Endothelial cell (in vitro differentiated cells): ENCODE results near the gene LHFPL3. TPM values are rescaled to one million over a fixed set of nuclear protein-coding genes. Genes with fewer than 3 reads are reported as not detected.

Experiments used
- DNase-seq: peaks from one replicate; pipeline ENCODE4 v3.0.0; 2021; ENCODE audit warnings: low spot score
- H3K27ac Mint-ChIP-seq: one replicate; pipeline ENCODE4 v1.8.0; 2021; ENCODE audit warnings: mixed read lengths, inconsistent platforms; ENCODE audit not compliant: unreplicated experiment
- H3K27me3 Mint-ChIP-seq: one replicate; pipeline ENCODE4 v1.8.0; 2021; ENCODE audit warnings: mild to moderate bottlenecking, moderate library complexity, mixed read lengths, inconsistent platforms; ENCODE audit not compliant: unreplicated experiment
- H3K36me3 Mint-ChIP-seq: one replicate; pipeline ENCODE4 v1.8.0; 2021; ENCODE audit warnings: mild to moderate bottlenecking, low read depth, mixed read lengths, inconsistent platforms; ENCODE audit not compliant: unreplicated experiment
- H3K4me1 Mint-ChIP-seq: one replicate; pipeline ENCODE4 v1.8.0; 2021; ENCODE audit warnings: mild to moderate bottlenecking, mixed read lengths, inconsistent platforms; ENCODE audit not compliant: unreplicated experiment
- H3K4me3 Mint-ChIP-seq: one replicate; pipeline ENCODE4 v1.8.0; 2021; ENCODE audit warnings: mild to moderate bottlenecking, mixed read lengths, inconsistent platforms; ENCODE audit not compliant: unreplicated experiment
- H3K9me3 Mint-ChIP-seq: one replicate; pipeline ENCODE4 v1.8.0; 2021; ENCODE audit warnings: mixed read lengths, inconsistent platforms; ENCODE audit not compliant: unreplicated experiment
- CTCF ChIP-seq: fragments of 200-600 bp; sonication (generic); IDR thresholded peaks from one replicate; pipeline ENCODE4 v1.5.0; 2021; ENCODE audit warnings: antibody characterized with exemption; ENCODE audit not compliant: unreplicated experiment
- total RNA-seq: library from RNA; stranded (reverse); fragmentation: NEBNext Ultra II Directional; extraction: Animal tissue kit (Norgen Biotek cat#: 25700); gene quantifications from one replicate; pipeline ENCODE4 v1.2.1, GENCODE V29; 2021; ENCODE audit not compliant: unreplicated experiment

The LHFPL3 gene
- total RNA-seq, 1 donor from 2014 or later: not detected

GRCh38 chr7:104410742-104411141 lies 82.3 kb downstream of the LHFPL3 start:
- TF ChIP-seq CTCF: no peak
- H3K27ac Mint-ChIP-seq: no peak overlapping the region
- H3K9me3 Mint-ChIP-seq: no peaks in the 10 kb centered on the region
- no peaks in the 10 kb centered on the region for H3K36me3 Mint-ChIP-seq
- no peak for DNase-seq
- no peak overlapping the region for H3K4me3 Mint-ChIP-seq
- no peaks in the 10 kb centered on the region for H3K27me3 Mint-ChIP-seq
- H3K4me1 Mint-ChIP-seq: no peaks in the 10 kb centered on the region

- Mint-ChIP-seq H3K27me3 (no peaks in the 10 kb centered on the region), H3K4me1 (no peaks in the 10 kb centered on the region), H3K9me3 (no peaks in the 10 kb centered on the region), H3K27ac (no peak overlapping the region), H3K4me3 (no peak overlapping the region), H3K36me3 (no peaks in the 10 kb centered on the region)
- DNase-seq: no peak
- no peak for TF ChIP-seq CTCF
These were observed 84.5 kb downstream of the LHFPL3 start for GRCh38 chr7:104412911-104413310.

DNA sequence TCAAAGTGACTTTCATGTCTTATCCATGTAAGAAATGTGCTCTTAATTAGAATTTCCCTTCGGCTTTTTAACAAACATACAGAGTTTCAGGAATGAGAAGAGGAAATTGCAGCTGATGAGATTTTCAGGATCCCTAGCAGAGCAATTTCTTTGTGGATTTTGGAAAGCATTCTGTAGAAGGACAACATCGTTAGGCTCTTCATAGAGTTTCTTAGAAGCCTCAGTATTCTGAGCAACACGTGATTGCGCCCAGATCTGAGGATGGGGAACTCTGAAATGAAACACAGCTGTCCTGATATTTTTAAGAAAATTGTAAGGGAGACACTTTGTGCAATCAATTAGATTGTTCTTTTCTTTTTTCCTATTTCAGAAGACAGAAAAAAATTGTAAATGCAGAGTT lies 85.8 kb downstream of the LHFPL3 start:
- Mint-ChIP-seq H3K36me3 (no peaks in the 10 kb centered on the region), H3K9me3 (no peaks in the 10 kb centered on the region), H3K4me1 (no peaks in the 10 kb centered on the region), H3K27me3 (no peaks in the 10 kb centered on the region), H3K27ac (no peak overlapping the region), H3K4me3 (no peak overlapping the region)
- DNase-seq: no peak
- TF ChIP-seq CTCF: no peak

GRCh38 chr7:104415700-104416099 lies 87.3 kb downstream of the LHFPL3 start:
- H3K36me3 Mint-ChIP-seq: no peaks in the 10 kb centered on the region
- H3K27me3 Mint-ChIP-seq: no peaks in the 10 kb centered on the region
- no peaks in the 10 kb centered on the region for H3K9me3 Mint-ChIP-seq
- no peak overlapping the region for H3K4me3 Mint-ChIP-seq
- DNase-seq: no peak
- no peaks in the 10 kb centered on the region for H3K4me1 Mint-ChIP-seq
- no peak overlapping the region for H3K27ac Mint-ChIP-seq
- TF ChIP-seq CTCF: no peak

DNA sequence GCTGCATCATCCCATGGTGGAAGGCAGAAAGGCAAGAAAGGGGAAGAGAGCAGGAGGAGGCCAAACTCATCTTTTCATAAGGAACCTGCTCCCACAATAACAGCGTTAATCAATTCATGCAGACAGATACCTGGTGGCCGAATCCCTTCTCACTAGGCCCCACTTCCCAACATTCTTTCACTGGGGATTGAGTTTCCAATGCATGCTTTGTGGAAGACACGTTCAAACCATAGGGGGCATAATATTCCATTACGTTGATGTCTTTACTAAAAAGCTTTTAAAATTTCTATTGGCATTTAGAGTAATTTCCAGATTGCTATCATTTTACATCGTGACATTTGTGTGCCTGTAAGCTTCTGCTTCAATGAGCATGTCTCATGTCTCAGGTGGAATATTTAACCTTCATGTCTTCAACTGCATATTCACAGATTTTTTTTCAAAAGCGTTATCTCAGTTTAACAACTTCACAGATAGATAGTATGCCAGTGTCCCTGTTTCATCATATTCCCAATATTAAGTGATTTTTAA lies 88.5 kb downstream of the LHFPL3 start:
- Mint-ChIP-seq H3K4me3 (no peak overlapping the region), H3K27me3 (no peaks in the 10 kb centered on the region), H3K4me1 (no peaks in the 10 kb centered on the region), H3K36me3 (no peaks in the 10 kb centered on the region), H3K9me3 (no peaks in the 10 kb centered on the region), H3K27ac (no peak overlapping the region)
- no peak for DNase-seq
- no peak for TF ChIP-seq CTCF
